ENCODE results near the gene SRGAP1. TPM values are rescaled to one million over a fixed set of nuclear protein-coding genes. Genes with fewer than 3 reads are reported as not detected.
"Not testable (repeated sequence)": the region's sequence is repeated elsewhere in the genome, so short reads cannot be mapped to it uniquely, and the experiment has no call there.

Gene SRGAP1
- total RNA-seq, 8 experiments from 2014 or later: 2.2 to 11.4 (median 8.3) TPM

- 7 to 100% (median 79%) methylated on average over 1 to 3 of the region's 3 CpGs; no CpG with 5 or more reads in 2 of the 10 experiments for WGBS, 10 experiments
- H3K27ac ChIP-seq; H3K4me3 ChIP-seq; in situ Hi-C loops (cut with MboI; ENCODE audit: low pct_unique_long_range_greater_than_20kb in 2 of 9, low sequenced_read_pairs in 9 of 9, unreplicated experiment in 9 of 9); H3K4me1 ChIP-seq (replicated peaks in 1 of 2); ATAC-seq (replicated peaks in 6 of 8): not testable (repeated sequence)
Observed at GRCh38 chr12:64166606-64167005, 322.1 kb downstream of the SRGAP1 start.

- H3K4me1 ChIP-seq (replicated peaks in 1 of 2); H3K4me3 ChIP-seq; ATAC-seq (replicated peaks in 6 of 8); in situ Hi-C loops (cut with MboI; ENCODE audit: low pct_unique_long_range_greater_than_20kb in 2 of 9, low sequenced_read_pairs in 9 of 9, unreplicated experiment in 9 of 9); H3K27ac ChIP-seq: not testable (repeated sequence)
- 17 to 100% (median 100%) methylated on average over 1 of the region's 1 CpG; no CpG with 5 or more reads in 5 of the 10 experiments for WGBS, 10 experiments
Observed at GRCh38 chr12:64167041-64167440, 322.5 kb downstream of the SRGAP1 start.

GRCh38 chr12:64170024-64170423 lies 325.5 kb downstream of the SRGAP1 start:
- ATAC-seq (replicated peaks in 6 of 8): peak in 4 of 8 experiments; percentile 26 to 90 (median 40)
- 0 to 81% (median 42%) methylated on average over 1 to 3 of the region's 3 CpGs; no CpG with 5 or more reads in 4 of the 10 experiments for WGBS, 10 experiments
- in situ Hi-C loops (cut with MboI; ENCODE audit: low pct_unique_long_range_greater_than_20kb in 2 of 9, low sequenced_read_pairs in 9 of 9, unreplicated experiment in 9 of 9): loop anchor here in 1 of 9 experiments (10.0 kb wide), 1 partner anchor 325 kb away; the partner anchor contains the start of gene SRGAP1

GRCh38 chr12:64170730-64171129 lies 326.2 kb downstream of the SRGAP1 start:
- H3K4me1 ChIP-seq (replicated peaks in 1 of 2): peaks cover 10 to 13% of the 10 kb centered on the region in 2 donors
- in situ Hi-C loops (cut with MboI; ENCODE audit: low pct_unique_long_range_greater_than_20kb in 2 of 9, low sequenced_read_pairs in 9 of 9, unreplicated experiment in 9 of 9): loop anchor here in 1 of 9 experiments (10.0 kb wide), 1 partner anchor 326 kb away; the partner anchor contains the start of gene SRGAP1
- no peak overlapping the region for H3K4me3 ChIP-seq
- no peak for ATAC-seq (replicated peaks in 6 of 8)
- WGBS, 10 experiments: 44 to 100% (median 81%) methylated on average over 1 to 3 of the region's 3 CpGs; no CpG with 5 or more reads in 1 of the 10 experiments
- no peak overlapping the region for H3K27ac ChIP-seq

More at GRCh38 chr12:64170024-64170423, 325.5 kb downstream of the SRGAP1 start:
- Histone ChIP-seq H3K4me1 (replicated peaks in 1 of 2) (peaks cover 5 to 8% of the 10 kb centered on the region in 2 donors), H3K27ac (no peak overlapping the region), H3K4me3 (no peak overlapping the region)

GRCh38 chr12:64171715-64172114 lies 327.2 kb downstream of the SRGAP1 start:
- H3K4me3 ChIP-seq: no peak overlapping the region
- H3K4me1 ChIP-seq (replicated peaks in 1 of 2): peaks cover 11 to 16% of the 10 kb centered on the region in 2 donors
- in situ Hi-C loops (cut with MboI; ENCODE audit: low pct_unique_long_range_greater_than_20kb in 2 of 9, low sequenced_read_pairs in 9 of 9, unreplicated experiment in 9 of 9): loop anchor here in 1 of 9 experiments (10.0 kb wide), 1 partner anchor 327 kb away; the partner anchor contains the start of gene SRGAP1
- ATAC-seq (replicated peaks in 6 of 8): peak in 2 of 8 experiments; percentile 71 to 92
- H3K27ac ChIP-seq: no peak overlapping the region
- WGBS, 10 experiments: 0 to 88% (median 77%) methylated on average over 1 of the region's 1 CpG; no CpG with 5 or more reads in 4 of the 10 experiments

- H3K27ac ChIP-seq: no peak overlapping the region
- in situ Hi-C loops (cut with MboI; ENCODE audit: low pct_unique_long_range_greater_than_20kb in 2 of 9, low sequenced_read_pairs in 9 of 9, unreplicated experiment in 9 of 9): loop anchor here in 1 of 9 experiments (10.0 kb wide), 1 partner anchor 328 kb away; the partner anchor contains the start of gene SRGAP1
- 0 to 100% methylated on average over 1 of the region's 1 CpG; no CpG with 5 or more reads in 8 of the 10 experiments for WGBS, 10 experiments
- ATAC-seq (replicated peaks in 6 of 8): peak in 1 of 8 experiments; percentile 18
- no peak overlapping the region for H3K4me3 ChIP-seq
- peaks cover 11 to 16% of the 10 kb centered on the region in 2 donors for H3K4me1 ChIP-seq (replicated peaks in 1 of 2)
Observed at GRCh38 chr12:64172143-64172970, 327.9 kb downstream of the SRGAP1 start.

- Histone ChIP-seq H3K27ac (no peak overlapping the region), H3K4me1 (replicated peaks in 1 of 2) (peaks cover 11 to 16% of the 10 kb centered on the region in 2 donors), H3K4me3 (no peak overlapping the region)
- in situ Hi-C loops (cut with MboI; ENCODE audit: low pct_unique_long_range_greater_than_20kb in 2 of 9, low sequenced_read_pairs in 9 of 9, unreplicated experiment in 9 of 9): loop anchor here in 1 of 9 experiments (10.0 kb wide), 1 partner anchor 329 kb away; the partner anchor contains the start of gene SRGAP1
- ATAC-seq (replicated peaks in 6 of 8): no peak
- 40 to 100% (median 84%) methylated on average over 1 to 3 of the region's 3 CpGs; no CpG with 5 or more reads in 4 of the 10 experiments for WGBS, 10 experiments
Observed at GRCh38 chr12:64173456-64173855, 329.0 kb downstream of the SRGAP1 start.

- Histone ChIP-seq H3K27ac (peak overlapping the region in 1 of 2 donors; percentile 20), H3K4me3 (no peak overlapping the region), H3K4me1 (replicated peaks in 1 of 2) (peaks cover 11 to 12% of the 10 kb centered on the region in 2 donors)
- ATAC-seq (replicated peaks in 6 of 8): peak in 5 of 8 experiments; percentile 34 to 64 (median 48)
- 24 to 61% (median 46%) methylated on average over 1 to 2 of the region's 2 CpGs; no CpG with 5 or more reads in 2 of the 10 experiments for WGBS, 10 experiments
- in situ Hi-C loops (cut with MboI; ENCODE audit: low pct_unique_long_range_greater_than_20kb in 2 of 9, low sequenced_read_pairs in 9 of 9, unreplicated experiment in 9 of 9): loop anchor here in 1 of 9 experiments (10.0 kb wide), 1 partner anchor 331 kb away; the partner anchor contains the start of gene SRGAP1
Observed at GRCh38 chr12:64175254-64175945, 330.9 kb downstream of the SRGAP1 start.

GRCh38 chr12:64177001-64177400 lies 332.5 kb downstream of the SRGAP1 start:
- in situ Hi-C loops (cut with MboI; ENCODE audit: low pct_unique_long_range_greater_than_20kb in 2 of 9, low sequenced_read_pairs in 9 of 9, unreplicated experiment in 9 of 9): loop anchor here in 1 of 9 experiments (10.0 kb wide), 1 partner anchor 332 kb away; the partner anchor contains the start of gene SRGAP1
- WGBS, 10 experiments: 67 to 100% (median 92%) methylated on average over 1 to 6 of the region's 7 CpGs

GRCh38 chr12:64178122-64178521 lies 333.6 kb downstream of the SRGAP1 start:
- in situ Hi-C loops (cut with MboI; ENCODE audit: low pct_unique_long_range_greater_than_20kb in 2 of 9, low sequenced_read_pairs in 9 of 9, unreplicated experiment in 9 of 9): loop anchor here in 1 of 9 experiments (10.0 kb wide), 1 partner anchor 333 kb away; the partner anchor contains the start of gene SRGAP1
- no peak overlapping the region for H3K27ac ChIP-seq
- no peak for ATAC-seq (replicated peaks in 6 of 8)
- H3K4me1 ChIP-seq (replicated peaks in 1 of 2): peaks cover 11 to 12% of the 10 kb centered on the region in 2 donors
- WGBS, 10 experiments: 0 to 100% (median 78%) methylated on average over 1 of the region's 1 CpG; no CpG with 5 or more reads in 1 of the 10 experiments
- no peak overlapping the region for H3K4me3 ChIP-seq

More at GRCh38 chr12:64177001-64177400, 332.5 kb downstream of the SRGAP1 start:
- no peak overlapping the region for H3K4me3 ChIP-seq
- no peak for ATAC-seq (replicated peaks in 6 of 8)
- H3K27ac ChIP-seq: no peak overlapping the region
- H3K4me1 ChIP-seq (replicated peaks in 1 of 2): peaks cover 11 to 12% of the 10 kb centered on the region in 2 donors

- peak in 2 of 8 experiments; percentile 41 to 44 for ATAC-seq (replicated peaks in 6 of 8)
- WGBS, 10 experiments: 6 to 100% (median 87%) methylated on average over 2 to 5 of the region's 5 CpGs
Observed at GRCh38 chr12:64180951-64181350, 336.5 kb downstream of the SRGAP1 start.

More at GRCh38 chr12:64180951-64181350, 336.5 kb downstream of the SRGAP1 start:
- H3K4me1 ChIP-seq (replicated peaks in 1 of 2): peaks cover 0 to under 1% of the 10 kb centered on the region in 2 donors
- no peak overlapping the region for H3K4me3 ChIP-seq
- H3K27ac ChIP-seq: no peak overlapping the region
- in situ Hi-C loops (cut with MboI; ENCODE audit: low pct_unique_long_range_greater_than_20kb in 2 of 9, low sequenced_read_pairs in 9 of 9, unreplicated experiment in 9 of 9): no loop called here
